ENCODE measurements around the gene EYS. TPM values are rescaled to one million over a fixed set of nuclear protein-coding genes. Genes with fewer than 3 reads are reported as not detected.

Gene EYS
- polyA plus RNA-seq, 1 experiment, result not detected

DNA sequence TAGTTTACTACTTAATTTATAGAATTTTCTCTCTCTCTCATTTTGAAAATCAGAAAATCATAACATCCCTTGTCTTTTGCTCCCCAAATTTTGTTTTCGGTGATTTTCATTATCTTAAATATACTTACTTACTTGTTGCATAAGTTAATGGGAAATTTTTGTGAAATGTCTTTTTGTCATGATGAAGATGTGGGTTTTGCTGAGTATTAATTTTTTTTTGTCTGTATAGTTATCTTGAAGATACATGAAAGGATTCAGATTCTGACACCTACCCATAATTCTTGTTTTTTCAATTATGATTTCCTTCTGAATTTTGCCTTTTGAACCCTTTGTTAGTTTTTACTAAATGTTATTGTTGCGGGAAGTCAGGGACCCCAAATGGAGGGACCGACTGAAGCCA is 817.9 kb downstream of the EYS start:
- CTCF ChIA-PET, result no interaction called here
- no peak for DNase-seq (ENCODE audit: low read depth)
- Histone ChIP-seq H3K27me3 (ENCODE audit: control insufficient read depth, insufficient read depth, low read length) (no peaks in the 10 kb centered on the region), H3K36me3 (ENCODE audit: control insufficient read depth, insufficient read depth, low read length) (no peaks in the 10 kb centered on the region), H3K4me3 (ENCODE audit: low read depth, low read length) (no peak overlapping the region)
- POLR2A ChIA-PET, result no interaction called here
- no peak for TF ChIP-seq CTCF (IDR thresholded peaks at IDR 0.05; ENCODE audit: insufficient read depth, low read depth, low read length)

- POLR2A ChIA-PET, result no interaction called here
- TF ChIP-seq CTCF (IDR thresholded peaks at IDR 0.05; ENCODE audit: insufficient read depth, low read depth, low read length), result no peak
- no peak overlapping the region for H3K4me3 ChIP-seq (ENCODE audit: low read depth, low read length)
- H3K27me3 ChIP-seq (ENCODE audit: control insufficient read depth, insufficient read depth, low read length), result no peaks in the 10 kb centered on the region
- CTCF ChIA-PET, result no interaction called here
- no peak for DNase-seq (ENCODE audit: low read depth)
- no peaks in the 10 kb centered on the region for H3K36me3 ChIP-seq (ENCODE audit: control insufficient read depth, insufficient read depth, low read length)
Observed at GRCh38 chr6:64874776-64875175, 832.2 kb downstream of the EYS start.

DNA sequence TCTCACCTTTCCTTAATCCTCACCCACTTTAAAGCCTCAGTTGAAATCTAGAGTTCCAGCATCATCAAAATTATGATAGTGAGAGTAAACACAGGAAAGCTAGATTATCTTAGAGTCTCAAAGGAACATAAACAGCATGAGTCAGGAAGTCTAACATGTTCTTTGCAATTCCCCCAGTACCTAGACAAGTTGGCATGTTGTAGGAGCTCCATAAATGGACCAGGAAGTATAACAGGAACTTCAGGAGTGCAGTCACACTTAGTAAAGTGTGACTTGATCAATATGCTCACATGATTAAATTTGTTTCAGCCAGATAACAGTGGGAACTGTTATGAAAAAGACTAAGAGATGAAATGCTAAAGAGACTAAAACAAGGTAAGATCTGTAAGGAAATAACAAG is 834.4 kb downstream of the EYS start:
- no peak for DNase-seq (ENCODE audit: low read depth)
- no peaks in the 10 kb centered on the region for H3K27me3 ChIP-seq (ENCODE audit: control insufficient read depth, insufficient read depth, low read length)
- ChIA-PET POLR2A (no interaction called here), CTCF (no interaction called here)
- no peaks in the 10 kb centered on the region for H3K36me3 ChIP-seq (ENCODE audit: control insufficient read depth, insufficient read depth, low read length)
- no peak overlapping the region for H3K4me3 ChIP-seq (ENCODE audit: low read depth, low read length)
- no peak for TF ChIP-seq CTCF (IDR thresholded peaks at IDR 0.05; ENCODE audit: insufficient read depth, low read depth, low read length)

DNA sequence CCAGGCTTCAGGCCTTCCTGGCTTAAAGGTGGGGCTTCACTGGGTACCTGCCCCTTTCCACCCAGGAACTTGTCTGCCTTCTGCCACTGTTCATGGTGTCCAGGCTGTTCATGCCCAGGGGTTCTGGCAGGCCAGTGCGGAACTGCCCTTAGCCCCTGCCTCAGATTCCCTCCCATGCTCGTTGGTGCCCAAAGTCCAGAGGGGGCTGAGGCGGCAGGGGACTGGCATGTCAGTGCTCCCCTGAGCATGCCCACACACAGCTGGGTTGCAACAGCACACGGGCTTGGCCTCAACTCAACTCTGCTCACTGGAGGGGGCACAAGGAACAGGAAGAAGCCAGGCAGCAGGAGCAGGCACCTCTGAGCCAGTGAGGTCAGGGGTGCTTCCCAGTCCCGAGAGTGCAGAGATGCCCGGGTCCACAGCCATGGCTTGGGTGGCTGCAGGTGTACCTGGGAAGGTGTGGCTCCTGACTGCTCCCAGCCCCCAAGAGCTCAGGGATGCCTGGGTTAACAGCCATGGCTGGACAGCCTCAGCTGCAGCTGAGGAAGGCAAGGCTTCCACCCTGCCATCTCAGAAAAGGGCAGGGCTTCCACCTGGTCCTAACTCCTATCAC is 845.9 kb downstream of the EYS start:
- no peaks in the 10 kb centered on the region for H3K27me3 ChIP-seq (ENCODE audit: control insufficient read depth, insufficient read depth, low read length)
- POLR2A ChIA-PET, result no interaction called here
- no peak for DNase-seq (ENCODE audit: low read depth)
- CTCF ChIA-PET, result no interaction called here
- H3K36me3 ChIP-seq (ENCODE audit: control insufficient read depth, insufficient read depth, low read length), result no peaks in the 10 kb centered on the region
- H3K4me3 ChIP-seq (ENCODE audit: low read depth, low read length), result no peak overlapping the region
- no peak for TF ChIP-seq CTCF (IDR thresholded peaks at IDR 0.05; ENCODE audit: insufficient read depth, low read depth, low read length)

- CTCF ChIA-PET, result no interaction called here
- TF ChIP-seq CTCF (IDR thresholded peaks at IDR 0.05; ENCODE audit: insufficient read depth, low read depth, low read length), result no peak
- no peak for DNase-seq (ENCODE audit: low read depth)
- POLR2A ChIA-PET, result no interaction called here
- Histone ChIP-seq H3K36me3 (ENCODE audit: control insufficient read depth, insufficient read depth, low read length) (no peaks in the 10 kb centered on the region), H3K4me3 (ENCODE audit: low read depth, low read length) (no peak overlapping the region), H3K27me3 (ENCODE audit: control insufficient read depth, insufficient read depth, low read length) (no peaks in the 10 kb centered on the region)
Observed at GRCh38 chr6:64860203-64860602, 846.8 kb downstream of the EYS start.
